CD4-positive, CD25-positive, alpha-beta regulatory T cell (primary cell): ENCODE measurements around the gene PSEN1. TPM values are rescaled to one million over a fixed set of nuclear protein-coding genes. Genes with fewer than 3 reads are reported as not detected.

Source experiments
- ATAC-seq, 2 donors: fragments of 150-1000 bp; cut with Tn5 transposase; one replicate each; pipeline ENCODE4 v1.10.0; 2021; ENCODE audit warnings: low read depth in 2 of 2, moderate number of reproducible peaks in 2 of 2, moderate library complexity in 1 of 2
- DNase-seq, 3 donors: peaks; one replicate each; pipeline versions ENCODE4 v3.0.0 to v3.0.0-alpha.2; 2012 to 2022; ENCODE audit warnings: mixed read lengths in 1 of 3
- H3K27ac ChIP-seq: one replicate; pipeline ENCODE4 v1.7.0; 2013; ENCODE audit warnings: mild to moderate bottlenecking, low read length; ENCODE audit not compliant: insufficient read depth, poor library complexity, severe bottlenecking
- H3K27me3 ChIP-seq: one replicate; pipeline ENCODE4 v1.7.0; 2013; ENCODE audit warnings: low read length; ENCODE audit not compliant: control insufficient read depth, insufficient read depth
- H3K36me3 ChIP-seq: one replicate; pipeline ENCODE4 v1.7.0; 2013; ENCODE audit warnings: mild to moderate bottlenecking, low read length, moderate library complexity; ENCODE audit not compliant: control insufficient read depth, insufficient read depth
- H3K4me1 ChIP-seq: 2 replicates; pipeline ENCODE4 v1.7.0; 2013; ENCODE audit warnings: mild to moderate bottlenecking, low read length; ENCODE audit not compliant: insufficient read depth, control insufficient read depth, poor library complexity, severe bottlenecking
- H3K4me3 ChIP-seq: one replicate; pipeline ENCODE4 v1.7.0; 2013; ENCODE audit warnings: low read depth, mild to moderate bottlenecking, low read length, moderate library complexity
- H3K9me3 ChIP-seq, 2 experiments: 1 replicate in 1 of 2; 2 replicates in 1 of 2; pipeline ENCODE4 v1.7.0; 2013; ENCODE audit warnings: low read length in 2 of 2, mild to moderate bottlenecking in 1 of 2, moderate library complexity in 1 of 2; ENCODE audit not compliant: control insufficient read depth in 2 of 2
- H3K27ac Mint-ChIP-seq, 3 donors: one replicate each; pipeline ENCODE4 v1.8.0; 2020 to 2022; ENCODE audit warnings: mild to moderate bottlenecking in 3 of 3, mixed read lengths in 3 of 3, moderate library complexity in 2 of 3
- H3K27me3 Mint-ChIP-seq: one replicate; pipeline ENCODE4 v1.8.0; 2022; ENCODE audit warnings: mild to moderate bottlenecking, mixed read lengths
- H3K36me3 Mint-ChIP-seq: one replicate; pipeline ENCODE4 v1.8.0; 2020; ENCODE audit warnings: mixed read lengths
- H3K4me1 Mint-ChIP-seq, 4 donors: one replicate each; pipeline ENCODE4 v1.8.0; 2020 to 2022; ENCODE audit warnings: mixed read lengths in 4 of 4, mild to moderate bottlenecking in 1 of 4
- H3K4me3 Mint-ChIP-seq, 4 donors: one replicate each; pipeline ENCODE4 v1.8.0; 2020 to 2022; ENCODE audit warnings: mild to moderate bottlenecking in 4 of 4, mixed read lengths in 4 of 4, moderate library complexity in 3 of 4
- H3K9me3 Mint-ChIP-seq, 7 donors: one replicate each; pipeline ENCODE4 v1.8.0; 2020 to 2022; ENCODE audit warnings: mixed read lengths in 7 of 7, mild to moderate bottlenecking in 3 of 7, moderate library complexity in 2 of 7
- polyA plus RNA-seq, 4 donors: library from polyadenylated mRNA; unstranded; fragments of 300-500 nt; fragmentation: Illumina TruSeq; gene quantifications; one replicate each; pipeline ENCODE4 v1.2.3, GENCODE V29; 2021
- total RNA-seq: library from RNA; stranded (reverse); gene quantifications from one replicate; pipeline ENCODE4 v1.2.3, GENCODE V29; 2022

PSEN1 gene
- total and polyA plus RNA-seq, 5 donors from 2014 or later: 36.6 to 47.5 (median 44.0) TPM

DNA sequence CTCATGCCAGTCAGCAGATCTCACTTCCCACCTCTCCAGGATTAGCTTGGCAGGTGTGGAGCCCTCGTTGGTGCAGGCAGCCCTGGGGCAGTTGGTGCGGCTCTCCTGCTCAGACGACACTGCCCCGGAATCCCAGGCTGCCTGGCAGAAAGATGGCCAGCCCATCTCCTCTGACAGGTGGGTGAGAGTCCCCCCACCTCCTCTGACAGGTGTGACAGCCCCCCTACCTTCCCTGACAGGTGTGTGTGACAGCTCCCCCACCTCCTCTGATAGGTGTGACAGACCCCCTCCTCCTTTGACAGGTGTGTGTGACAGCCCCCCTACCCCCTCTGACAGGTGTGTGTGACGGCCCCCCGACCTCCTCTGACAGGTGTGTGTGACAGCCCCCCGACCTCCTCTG is 127.3 kb downstream of the PSEN1 start:
- no peaks in the 10 kb centered on the region for H3K36me3 Mint-ChIP-seq
- Histone ChIP-seq H3K27ac (no peak overlapping the region), H3K4me1 (no peaks in the 10 kb centered on the region), H3K27me3 (no peaks in the 10 kb centered on the region), H3K36me3 (no peaks in the 10 kb centered on the region), H3K4me3 (no peak overlapping the region), H3K9me3 (no peaks in the 10 kb centered on the region)
- no peaks in the 10 kb centered on the region for H3K4me1 Mint-ChIP-seq
- H3K27ac Mint-ChIP-seq: no peak overlapping the region
- peaks cover 0 to 1% (median 0%) of the 10 kb centered on the region in 7 donors for H3K9me3 Mint-ChIP-seq
- no peak for ATAC-seq
- H3K27me3 Mint-ChIP-seq: no peaks in the 10 kb centered on the region
- DNase-seq: no peak
- no peak overlapping the region for H3K4me3 Mint-ChIP-seq

GRCh38 chr14:73264080-73264884 is 128.0 kb downstream of the PSEN1 start:
- Mint-ChIP-seq H3K9me3 (peaks cover 0 to 1% (median 0%) of the 10 kb centered on the region in 7 donors), H3K27me3 (no peaks in the 10 kb centered on the region), H3K4me1 (peaks cover 0 to 2% (median 0%) of the 10 kb centered on the region in 4 donors), H3K4me3 (peak overlapping the region in 1 of 4 donors; percentile 60), H3K36me3 (no peaks in the 10 kb centered on the region), H3K27ac (peak overlapping the region in 1 of 3 donors; percentile 60)
- no peak for DNase-seq
- no peaks in the 10 kb centered on the region for H3K9me3 ChIP-seq
- no peaks in the 10 kb centered on the region for H3K27me3 ChIP-seq
- no peak overlapping the region for H3K4me3 ChIP-seq
- ATAC-seq: no peak
- no peaks in the 10 kb centered on the region for H3K36me3 ChIP-seq
- no peaks in the 10 kb centered on the region for H3K4me1 ChIP-seq
- H3K27ac ChIP-seq: no peak overlapping the region

DNA sequence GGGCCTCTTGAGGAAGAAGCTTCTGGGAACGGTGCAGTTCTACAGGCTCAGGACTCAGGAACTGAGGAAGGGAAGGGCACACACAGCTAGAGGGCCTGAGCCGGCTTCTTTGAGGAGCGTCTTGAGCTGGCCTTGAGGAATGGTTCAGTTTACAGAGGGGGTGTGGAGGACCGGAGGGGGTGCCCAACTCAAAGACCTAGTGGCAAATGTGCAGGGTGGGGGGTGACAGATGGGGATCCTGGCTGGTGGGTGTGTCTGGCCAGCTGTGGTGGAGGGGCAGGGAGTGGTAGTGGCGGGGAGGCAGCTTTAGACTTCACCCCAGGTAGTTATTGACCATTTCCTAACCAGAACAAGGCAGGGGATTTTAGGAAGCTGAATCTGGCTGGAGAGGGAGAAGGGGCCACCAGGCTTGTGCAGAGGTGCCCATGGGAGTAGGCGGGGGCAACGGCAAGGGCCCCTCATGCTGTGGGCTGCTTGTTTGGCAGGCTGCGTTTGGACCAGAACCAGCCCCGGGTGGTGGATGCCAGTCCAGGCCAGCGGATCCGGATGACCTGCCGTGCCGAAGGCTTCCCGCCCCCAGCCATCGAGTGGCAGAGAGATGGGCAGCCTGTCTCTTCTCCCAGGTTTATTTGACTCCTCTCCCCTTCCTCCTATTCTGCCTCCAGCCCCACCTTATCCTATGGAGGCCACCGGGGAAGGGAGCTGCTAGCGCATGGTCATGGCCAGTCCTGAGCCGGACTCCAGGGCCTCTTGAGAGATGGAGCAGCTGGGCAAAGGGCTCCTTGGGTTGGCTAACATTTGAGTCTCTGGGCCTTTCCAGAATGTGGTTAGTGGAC is 128.8 kb downstream of the PSEN1 start:
- Mint-ChIP-seq H3K4me3 (no peak overlapping the region), H3K27me3 (peaks cover 5% of the 10 kb centered on the region), H3K36me3 (no peaks in the 10 kb centered on the region), H3K27ac (peak overlapping the region in 1 of 3 donors; percentile 60), H3K9me3 (peaks cover 0 to 1% (median 0%) of the 10 kb centered on the region in 7 donors), H3K4me1 (peaks cover 0 to 6% (median under 1%) of the 10 kb centered on the region in 4 donors)
- peaks cover 5% of the 10 kb centered on the region for H3K4me1 ChIP-seq
- H3K4me3 ChIP-seq: no peak overlapping the region
- no peaks in the 10 kb centered on the region for H3K9me3 ChIP-seq
- no peak for DNase-seq
- H3K36me3 ChIP-seq: no peaks in the 10 kb centered on the region
- no peak overlapping the region for H3K27ac ChIP-seq
- no peak for ATAC-seq
- no peaks in the 10 kb centered on the region for H3K27me3 ChIP-seq

- Mint-ChIP-seq H3K4me3 (no peak overlapping the region), H3K4me1 (peaks cover 0 to 12% (median 5%) of the 10 kb centered on the region in 4 donors), H3K36me3 (no peaks in the 10 kb centered on the region), H3K27ac (no peak overlapping the region), H3K9me3 (peaks cover 0 to 1% (median 0%) of the 10 kb centered on the region in 7 donors), H3K27me3 (peaks cover 5% of the 10 kb centered on the region)
- Histone ChIP-seq H3K27me3 (peaks cover 3% of the 10 kb centered on the region), H3K9me3 (no peaks in the 10 kb centered on the region), H3K4me3 (no peak overlapping the region), H3K4me1 (peaks cover 8% of the 10 kb centered on the region), H3K27ac (no peak overlapping the region), H3K36me3 (no peaks in the 10 kb centered on the region)
- ATAC-seq: no peak
- DNase-seq: no peak
These were observed 129.4 kb downstream of the PSEN1 start for GRCh38 chr14:73265721-73266046.

GRCh38 chr14:73266317-73266716 is 130.0 kb downstream of the PSEN1 start:
- Mint-ChIP-seq H3K4me3 (peak overlapping the region in 1 of 4 donors; percentile 56), H3K27me3 (peaks cover 5% of the 10 kb centered on the region), H3K4me1 (peaks cover 0 to 16% (median 6%) of the 10 kb centered on the region in 4 donors), H3K9me3 (peaks cover 0 to 1% (median 0%) of the 10 kb centered on the region in 7 donors), H3K27ac (no peak overlapping the region), H3K36me3 (no peaks in the 10 kb centered on the region)
- no peaks in the 10 kb centered on the region for H3K9me3 ChIP-seq
- no peak for DNase-seq
- peaks cover 3% of the 10 kb centered on the region for H3K27me3 ChIP-seq
- no peak overlapping the region for H3K4me3 ChIP-seq
- no peak overlapping the region for H3K27ac ChIP-seq
- ATAC-seq: no peak
- peaks cover 8% of the 10 kb centered on the region for H3K4me1 ChIP-seq
- no peaks in the 10 kb centered on the region for H3K36me3 ChIP-seq

GRCh38 chr14:73267474-73267873 is 131.2 kb downstream of the PSEN1 start:
- ATAC-seq: no peak
- no peak for DNase-seq
- no peak overlapping the region for H3K4me3 Mint-ChIP-seq
- peaks cover 0 to 1% (median 0%) of the 10 kb centered on the region in 7 donors for H3K9me3 Mint-ChIP-seq
- peaks cover 8% of the 10 kb centered on the region for H3K4me1 ChIP-seq
- H3K4me1 Mint-ChIP-seq: peaks cover 0 to 16% (median 6%) of the 10 kb centered on the region in 4 donors
- H3K27ac Mint-ChIP-seq: no peak overlapping the region
- no peaks in the 10 kb centered on the region for H3K36me3 Mint-ChIP-seq
- H3K4me3 ChIP-seq: no peak overlapping the region
- H3K36me3 ChIP-seq: no peaks in the 10 kb centered on the region
- peaks cover 3% of the 10 kb centered on the region for H3K27me3 ChIP-seq
- no peaks in the 10 kb centered on the region for H3K9me3 ChIP-seq
- H3K27ac ChIP-seq: no peak overlapping the region
- peaks cover 5% of the 10 kb centered on the region for H3K27me3 Mint-ChIP-seq

- Histone ChIP-seq H3K27ac (no peak overlapping the region), H3K4me1 (peaks cover 8% of the 10 kb centered on the region), H3K4me3 (no peak overlapping the region), H3K9me3 (no peaks in the 10 kb centered on the region), H3K36me3 (peaks cover 6% of the 10 kb centered on the region), H3K27me3 (peaks cover 3% of the 10 kb centered on the region)
- Mint-ChIP-seq H3K9me3 (no peaks in the 10 kb centered on the region), H3K27me3 (peaks cover 5% of the 10 kb centered on the region), H3K27ac (peak overlapping the region in 2 of 3 donors; percentile 12 to 45), H3K4me3 (peak overlapping the region in 3 of 4 donors; percentile 45 to 79 (median 58)), H3K36me3 (peaks cover 9% of the 10 kb centered on the region), H3K4me1 (peaks cover 0 to 16% (median 6%) of the 10 kb centered on the region in 4 donors)
- peak in 1 of 2 donors; percentile 41 for ATAC-seq
- no peak for DNase-seq
These were observed 133.6 kb downstream of the PSEN1 start for GRCh38 chr14:73269729-73270531.
